Trophoblast cell (in vitro differentiated cells and primary cell): ENCODE results near the gene PAM.

ENCODE experiments used
- DNase-seq, 2 donors: peaks; one replicate each; pipeline ENCODE4 v3.0.0-alpha.2; 2016
- H2AFZ ChIP-seq: 2 replicates; pipeline ENCODE4 v1.6.1; 2013; ENCODE audit warnings: low read length, moderate library complexity, mild to moderate bottlenecking; ENCODE audit not compliant: insufficient read depth, poor library complexity
- H2AK5ac ChIP-seq: 2 replicates; pipeline ENCODE4 v1.6.1; 2013; ENCODE audit warnings: mild to moderate bottlenecking, low read length
- H2BK120ac ChIP-seq: 2 replicates; pipeline ENCODE4 v1.6.1; 2013; ENCODE audit warnings: low read length, mild to moderate bottlenecking, moderate library complexity; ENCODE audit not compliant: insufficient read depth, poor library complexity
- H2BK12ac ChIP-seq: 2 replicates; pipeline ENCODE4 v1.6.1; 2013; ENCODE audit warnings: mild to moderate bottlenecking, low read length, moderate library complexity
- H2BK5ac ChIP-seq: 2 replicates; pipeline ENCODE4 v1.6.1; 2013; ENCODE audit warnings: low read length, low read depth, moderate library complexity, mild to moderate bottlenecking; ENCODE audit not compliant: poor library complexity
- H3K14ac ChIP-seq: 2 replicates; pipeline ENCODE4 v1.6.1; 2013; ENCODE audit warnings: mild to moderate bottlenecking, low read length
- H3K18ac ChIP-seq: 2 replicates; pipeline ENCODE4 v1.6.1; 2013; ENCODE audit warnings: mild to moderate bottlenecking, low read length
- H3K23ac ChIP-seq: 2 replicates; pipeline ENCODE4 v1.6.1; 2013; ENCODE audit warnings: low read length
- H3K27ac ChIP-seq: 2 replicates; pipeline ENCODE4 v1.5.1; 2013; ENCODE audit warnings: low read depth, mild to moderate bottlenecking, inconsistent platforms, low read length, moderate library complexity
- H3K27me3 ChIP-seq: 2 replicates; pipeline ENCODE4 v1.6.1; 2013; ENCODE audit warnings: inconsistent platforms, mild to moderate bottlenecking, low read length, moderate library complexity; ENCODE audit not compliant: insufficient read depth
- H3K36me3 ChIP-seq, 2 experiments: 1 replicate in 1 of 2; 2 replicates in 1 of 2; pipeline ENCODE4 v1.6.1; 2013; ENCODE audit warnings: low read length in 2 of 2, mild to moderate bottlenecking in 2 of 2, moderate library complexity in 1 of 2; ENCODE audit not compliant: insufficient read depth in 2 of 2, control insufficient read depth in 1 of 2
- H3K4ac ChIP-seq: 2 replicates; pipeline ENCODE4 v1.6.1; 2013; ENCODE audit warnings: low read depth, mild to moderate bottlenecking, low read length, moderate library complexity
- H3K4me1 ChIP-seq, 2 experiments: 1 replicate in 1 of 2; 2 replicates in 1 of 2; pipeline ENCODE4 v1.6.1; 2013; ENCODE audit warnings: low read length in 2 of 2, mild to moderate bottlenecking in 2 of 2, moderate library complexity in 1 of 2; ENCODE audit not compliant: insufficient read depth in 2 of 2, control insufficient read depth in 1 of 2
- H3K4me2 ChIP-seq: 2 replicates; pipeline ENCODE4 v1.6.1; 2013; ENCODE audit warnings: inconsistent platforms, mild to moderate bottlenecking, low read length, moderate library complexity
- H3K4me3 ChIP-seq: 2 replicates; pipeline ENCODE4 v1.5.1; 2013; ENCODE audit warnings: mild to moderate bottlenecking, low read depth, low read length, inconsistent platforms
- H3K79me1 ChIP-seq: one replicate; pipeline ENCODE4 v1.6.1; 2013; ENCODE audit warnings: low read length
- H3K79me2 ChIP-seq: 2 replicates; pipeline ENCODE4 v1.6.1; 2013; ENCODE audit warnings: low read length, mild to moderate bottlenecking; ENCODE audit not compliant: control insufficient read depth, insufficient read depth, poor library complexity
- H3K9ac ChIP-seq: 2 replicates; pipeline ENCODE4 v1.6.1; 2013; ENCODE audit warnings: mild to moderate bottlenecking, low read length
- H3K9me3 ChIP-seq: 2 replicates; pipeline ENCODE4 v1.6.1; 2013; ENCODE audit warnings: low read depth, mild to moderate bottlenecking, control low read depth, inconsistent platforms, low read length; ENCODE audit not compliant: insufficient read depth
- H4K12ac ChIP-seq: 2 replicates; pipeline ENCODE4 v1.6.1; 2013; ENCODE audit warnings: low read depth, mild to moderate bottlenecking, low read length, moderate library complexity
- H4K8ac ChIP-seq: 2 replicates; pipeline ENCODE4 v1.6.1; 2013; ENCODE audit warnings: low read depth, mild to moderate bottlenecking, low read length, moderate library complexity
- H4K91ac ChIP-seq: one replicate; pipeline ENCODE4 v1.6.1; 2013; ENCODE audit warnings: low read depth, mild to moderate bottlenecking, low read length, moderate library complexity
- WGBS: extraction: QIAGEN DNeasy Blood & Tissue Kit; methylation state at CpG from one replicate; pipeline ENCODE4 v1.1.7; 2013; ENCODE audit warnings: missing lambda C conversion rate; ENCODE audit not compliant: insufficient read length, insufficient coverage; ENCODE audit errors: extremely low coverage; 5-methylcytosine and 5-hydroxymethylcytosine counted together

The PAM gene

DNA sequence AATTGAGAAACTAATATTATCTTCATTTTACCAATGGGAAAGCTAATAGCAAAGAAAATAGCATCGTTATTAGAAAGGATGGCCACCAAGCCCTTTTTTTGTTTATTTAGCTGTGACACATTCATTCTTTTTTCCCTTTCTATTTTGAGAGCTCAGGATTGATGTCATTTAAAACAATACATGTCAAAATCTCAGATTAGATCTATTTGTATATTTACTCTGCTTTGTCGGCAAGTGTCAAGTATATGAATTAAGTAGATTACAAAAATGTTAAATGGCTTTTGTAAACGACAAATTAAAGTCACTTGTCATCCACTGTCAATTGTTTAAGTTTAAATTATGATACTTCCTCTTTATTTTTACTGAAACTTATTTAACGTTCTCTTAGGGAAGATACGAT is 118.9 kb downstream of the PAM start:
- Histone ChIP-seq H2BK5ac (no peak overlapping the region), H3K27ac (no peak overlapping the region), H3K4me3 (no peak overlapping the region), H3K79me1 (no peaks in the 10 kb centered on the region), H3K4ac (no peak overlapping the region), H4K91ac (no peak overlapping the region), H3K23ac (no peak overlapping the region), H3K4me2 (no peak overlapping the region), H3K18ac (no peak overlapping the region), H3K79me2 (no peaks in the 10 kb centered on the region), H2AFZ (no peak overlapping the region), H3K27me3 (no peaks in the 10 kb centered on the region), H3K14ac (no peak overlapping the region), H4K12ac (no peak overlapping the region), H2AK5ac (no peak overlapping the region), H4K8ac (no peak overlapping the region), H2BK120ac (no peak overlapping the region), H3K9me3 (no peaks in the 10 kb centered on the region), H3K9ac (no peak overlapping the region), H2BK12ac (no peak overlapping the region), H3K4me1 (no peaks in the 10 kb centered on the region), H3K36me3 (no peaks in the 10 kb centered on the region)
- DNase-seq, result no peak
- WGBS, result no CpG with 5 or more reads among the region's 5 CpGs

DNA sequence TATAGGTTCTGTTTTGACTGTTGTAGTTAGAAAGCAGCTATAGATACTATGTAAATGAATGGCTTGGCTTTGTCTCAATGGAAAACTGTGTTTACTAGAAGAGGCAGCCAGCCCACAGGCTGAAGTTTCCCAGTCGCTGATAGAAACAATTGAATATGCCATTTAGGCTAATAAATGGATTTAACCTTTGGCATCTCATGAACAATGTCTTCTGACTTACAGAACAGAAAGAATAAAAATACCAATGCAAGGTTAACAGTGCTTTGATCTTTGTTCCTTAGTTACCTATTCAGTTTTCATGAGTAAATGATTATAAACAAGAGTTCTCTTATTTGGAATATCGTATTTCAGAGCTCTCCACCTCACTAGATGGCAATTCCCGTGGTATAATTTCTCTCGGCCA is 120.6 kb downstream of the PAM start:
- H3K23ac ChIP-seq, result no peak overlapping the region
- H2BK5ac ChIP-seq, result no peak overlapping the region
- no peak overlapping the region for H3K18ac ChIP-seq
- H2AFZ ChIP-seq, result no peak overlapping the region
- H4K12ac ChIP-seq, result no peak overlapping the region
- no peaks in the 10 kb centered on the region for H3K79me1 ChIP-seq
- H3K14ac ChIP-seq, result no peak overlapping the region
- WGBS, result no CpG with 5 or more reads among the region's 4 CpGs
- H2BK12ac ChIP-seq, result no peak overlapping the region
- H4K91ac ChIP-seq, result no peak overlapping the region
- no peaks in the 10 kb centered on the region for H3K9me3 ChIP-seq
- no peaks in the 10 kb centered on the region for H3K27me3 ChIP-seq
- H3K27ac ChIP-seq, result no peak overlapping the region
- no peak overlapping the region for H2AK5ac ChIP-seq
- no peak overlapping the region for H2BK120ac ChIP-seq
- H3K36me3 ChIP-seq, result no peaks in the 10 kb centered on the region
- H3K4me3 ChIP-seq, result no peak overlapping the region
- no peak for DNase-seq
- H3K79me2 ChIP-seq, result no peaks in the 10 kb centered on the region
- H3K4me1 ChIP-seq, result no peaks in the 10 kb centered on the region
- no peak overlapping the region for H4K8ac ChIP-seq
- no peak overlapping the region for H3K4me2 ChIP-seq
- no peak overlapping the region for H3K4ac ChIP-seq
- H3K9ac ChIP-seq, result no peak overlapping the region

DNA sequence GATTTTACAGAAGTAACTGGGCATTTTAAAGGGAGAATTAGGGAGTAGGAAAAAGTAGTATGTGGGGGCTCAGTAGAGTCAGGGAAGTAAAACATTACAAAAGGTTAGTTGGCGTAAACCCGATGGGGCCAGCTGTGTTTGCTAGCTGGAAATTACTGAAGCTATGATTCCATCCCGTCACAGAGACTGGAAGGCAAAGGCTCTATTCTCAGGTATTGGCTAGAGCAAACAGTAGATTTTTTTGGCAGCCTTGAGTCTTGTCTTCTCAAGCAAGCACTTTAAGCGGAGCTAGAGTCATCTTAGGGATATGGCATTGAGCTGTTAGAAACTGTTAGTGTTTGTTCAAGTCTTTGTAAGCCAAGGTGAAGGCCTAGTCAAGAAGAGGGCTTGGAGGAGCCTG is 121.5 kb downstream of the PAM start:
- H3K4me1 ChIP-seq, result no peaks in the 10 kb centered on the region
- H3K9me3 ChIP-seq, result no peaks in the 10 kb centered on the region
- no peak overlapping the region for H3K27ac ChIP-seq
- no peak overlapping the region for H2BK5ac ChIP-seq
- H2BK120ac ChIP-seq, result no peak overlapping the region
- DNase-seq, result no peak
- no peak overlapping the region for H3K4me3 ChIP-seq
- no peak overlapping the region for H3K4me2 ChIP-seq
- H4K12ac ChIP-seq, result no peak overlapping the region
- no peaks in the 10 kb centered on the region for H3K36me3 ChIP-seq
- no peaks in the 10 kb centered on the region for H3K27me3 ChIP-seq
- H3K79me1 ChIP-seq, result no peaks in the 10 kb centered on the region
- H3K4ac ChIP-seq, result no peak overlapping the region
- H4K91ac ChIP-seq, result no peak overlapping the region
- no peak overlapping the region for H4K8ac ChIP-seq
- no peak overlapping the region for H3K9ac ChIP-seq
- H3K79me2 ChIP-seq, result no peaks in the 10 kb centered on the region
- H3K23ac ChIP-seq, result no peak overlapping the region
- H2AFZ ChIP-seq, result no peak overlapping the region
- no peak overlapping the region for H2AK5ac ChIP-seq
- H3K18ac ChIP-seq, result no peak overlapping the region
- no peak overlapping the region for H2BK12ac ChIP-seq
- WGBS, result no CpG with 5 or more reads among the region's 4 CpGs
- no peak overlapping the region for H3K14ac ChIP-seq

DNA sequence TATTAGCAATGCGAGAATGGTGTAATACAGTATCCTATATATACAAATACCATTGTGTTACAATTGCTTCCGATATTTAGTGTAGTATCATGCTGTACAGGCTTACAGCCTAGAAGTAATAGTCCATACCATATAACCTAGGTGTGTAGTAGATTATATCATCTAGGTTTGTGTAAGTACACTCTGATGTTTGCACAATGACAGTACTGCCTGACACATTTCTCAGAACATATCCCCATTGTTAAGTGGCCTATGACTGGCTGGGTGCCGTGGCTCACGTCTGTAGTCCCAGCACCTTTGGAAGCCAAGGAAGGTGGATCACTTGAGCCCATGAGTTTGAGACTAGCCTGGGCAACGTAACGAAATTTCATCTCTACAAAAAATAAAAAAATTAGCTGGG is 124.6 kb downstream of the PAM start:
- no peak overlapping the region for H2AK5ac ChIP-seq
- H3K9me3 ChIP-seq, result no peaks in the 10 kb centered on the region
- no peaks in the 10 kb centered on the region for H3K4me1 ChIP-seq
- H3K14ac ChIP-seq, result no peak overlapping the region
- H4K91ac ChIP-seq, result no peak overlapping the region
- H4K8ac ChIP-seq, result no peak overlapping the region
- H3K4ac ChIP-seq, result no peak overlapping the region
- H3K4me3 ChIP-seq, result no peak overlapping the region
- DNase-seq, result no peak
- no CpG with 5 or more reads among the region's 6 CpGs for WGBS
- H3K79me2 ChIP-seq, result no peaks in the 10 kb centered on the region
- H3K23ac ChIP-seq, result no peak overlapping the region
- no peak overlapping the region for H2BK12ac ChIP-seq
- no peak overlapping the region for H2BK5ac ChIP-seq
- H2AFZ ChIP-seq, result no peak overlapping the region
- no peaks in the 10 kb centered on the region for H3K79me1 ChIP-seq
- no peak overlapping the region for H3K18ac ChIP-seq
- H2BK120ac ChIP-seq, result no peak overlapping the region
- no peak overlapping the region for H4K12ac ChIP-seq
- no peak overlapping the region for H3K27ac ChIP-seq
- H3K9ac ChIP-seq, result no peak overlapping the region
- no peaks in the 10 kb centered on the region for H3K27me3 ChIP-seq
- H3K4me2 ChIP-seq, result no peak overlapping the region
- H3K36me3 ChIP-seq, result no peaks in the 10 kb centered on the region

DNA sequence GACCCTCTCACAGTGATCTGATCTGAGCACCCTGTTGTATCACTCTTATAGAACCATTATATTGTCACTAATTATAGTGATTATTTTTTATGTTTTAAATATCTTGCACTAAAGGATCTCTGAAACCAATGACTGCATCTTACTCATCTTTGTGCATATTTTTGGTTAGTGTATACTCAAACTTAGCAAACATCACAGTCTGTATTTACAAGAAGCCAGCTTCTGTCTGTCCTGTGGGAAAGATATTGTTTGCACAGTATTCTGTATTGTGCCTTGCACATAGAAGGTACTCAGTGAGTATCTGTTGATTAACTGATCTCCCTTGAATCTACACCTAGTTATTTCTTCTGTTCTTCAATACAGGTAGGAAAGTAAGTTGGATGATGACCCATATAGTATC is 131.5 kb downstream of the PAM start:
- H3K4me1 ChIP-seq, result no peaks in the 10 kb centered on the region
- no peak overlapping the region for H2AFZ ChIP-seq
- H4K91ac ChIP-seq, result no peak overlapping the region
- no peak overlapping the region for H2BK120ac ChIP-seq
- no peak overlapping the region for H3K9ac ChIP-seq
- no peak overlapping the region for H4K12ac ChIP-seq
- H2BK12ac ChIP-seq, result no peak overlapping the region
- H3K14ac ChIP-seq, result no peak overlapping the region
- no peak overlapping the region for H3K23ac ChIP-seq
- no peak overlapping the region for H3K4me3 ChIP-seq
- H3K36me3 ChIP-seq, result no peaks in the 10 kb centered on the region
- no peaks in the 10 kb centered on the region for H3K79me2 ChIP-seq
- no peaks in the 10 kb centered on the region for H3K79me1 ChIP-seq
- no peak overlapping the region for H3K18ac ChIP-seq
- no peak overlapping the region for H3K4me2 ChIP-seq
- DNase-seq, result no peak
- no peaks in the 10 kb centered on the region for H3K27me3 ChIP-seq
- H4K8ac ChIP-seq, result no peak overlapping the region
- H3K4ac ChIP-seq, result no peak overlapping the region
- H3K27ac ChIP-seq, result no peak overlapping the region
- no peak overlapping the region for H2BK5ac ChIP-seq
- H3K9me3 ChIP-seq, result no peaks in the 10 kb centered on the region
- no peak overlapping the region for H2AK5ac ChIP-seq
